ENCODE data around the gene UBE2E2.

UBE2E2 gene

GRCh38 chr3:23537101-23537551, 334.0 kb downstream of the UBE2E2 start:
- H3K27me3 ChIP-seq (ENCODE audit: control insufficient read depth, insufficient read depth, low read length) = no peaks in the 10 kb centered on the region
- no peak overlapping the region for H3K27ac ChIP-seq (ENCODE audit: low read depth, low read length)
- no peaks in the 10 kb centered on the region for H3K4me1 ChIP-seq (ENCODE audit: control insufficient read depth, insufficient read depth, low read length)
- no peaks in the 10 kb centered on the region for H3K36me3 ChIP-seq (ENCODE audit: control insufficient read depth, insufficient read depth, low read length)
- no peak overlapping the region for H3K4me3 ChIP-seq (ENCODE audit: low read length)
- no peak overlapping the region for H3K9ac ChIP-seq (ENCODE audit: low read length)

DNA sequence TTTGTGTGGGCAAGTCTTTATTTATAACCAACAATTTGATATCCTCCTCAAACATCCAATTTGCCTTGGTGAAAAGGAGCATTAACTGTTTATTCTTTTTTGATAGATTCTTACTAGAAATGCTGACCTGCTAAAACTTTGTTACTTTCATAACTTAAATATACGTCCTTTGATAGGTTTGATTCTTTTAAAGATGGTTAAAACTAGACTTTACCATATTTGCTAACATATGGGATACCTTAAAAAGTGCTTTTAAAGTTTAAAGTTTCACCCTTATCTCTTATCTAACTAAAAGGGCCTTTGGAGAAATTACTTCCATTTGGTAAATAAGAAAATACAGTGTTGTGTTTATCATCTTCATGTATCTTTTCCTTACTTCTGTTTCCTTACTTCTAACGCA, 336.1 kb downstream of the UBE2E2 start:
- Histone ChIP-seq H3K9ac (ENCODE audit: low read length) (no peak overlapping the region), H3K27ac (ENCODE audit: low read depth, low read length) (no peak overlapping the region), H3K36me3 (ENCODE audit: control insufficient read depth, insufficient read depth, low read length) (no peaks in the 10 kb centered on the region), H3K4me3 (ENCODE audit: low read length) (no peak overlapping the region), H3K4me1 (ENCODE audit: control insufficient read depth, insufficient read depth, low read length) (no peaks in the 10 kb centered on the region), H3K27me3 (ENCODE audit: control insufficient read depth, insufficient read depth, low read length) (no peaks in the 10 kb centered on the region)

- no peak overlapping the region for H3K4me3 ChIP-seq (ENCODE audit: low read length)
- H3K9ac ChIP-seq (ENCODE audit: low read length) = no peak overlapping the region
- no peaks in the 10 kb centered on the region for H3K4me1 ChIP-seq (ENCODE audit: control insufficient read depth, insufficient read depth, low read length)
- no peaks in the 10 kb centered on the region for H3K27me3 ChIP-seq (ENCODE audit: control insufficient read depth, insufficient read depth, low read length)
- H3K27ac ChIP-seq (ENCODE audit: low read depth, low read length) = no peak overlapping the region
- H3K36me3 ChIP-seq (ENCODE audit: control insufficient read depth, insufficient read depth, low read length) = no peaks in the 10 kb centered on the region
These were observed 337.5 kb downstream of the UBE2E2 start for GRCh38 chr3:23540600-23540999.

DNA sequence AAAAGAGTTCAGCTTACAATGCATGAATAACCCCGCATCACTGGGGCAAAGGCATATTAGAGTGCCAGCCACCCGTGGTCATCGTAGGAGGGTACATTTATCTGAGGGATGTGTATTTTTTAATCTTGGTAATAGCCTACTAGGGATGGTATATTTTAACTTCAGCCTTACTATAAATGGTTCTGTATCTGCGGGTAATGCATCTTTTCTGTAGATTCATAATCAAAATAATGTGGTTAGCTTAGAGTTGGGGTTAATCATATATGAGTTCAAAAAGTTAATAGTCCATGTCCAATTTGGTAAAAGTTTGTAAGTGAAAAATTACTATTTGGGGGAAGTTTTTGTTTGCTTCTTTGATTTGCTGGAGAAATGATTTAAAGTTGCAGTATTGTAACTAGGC, 339.0 kb downstream of the UBE2E2 start:
- no peak overlapping the region for H3K27ac ChIP-seq (ENCODE audit: low read depth, low read length)
- H3K27me3 ChIP-seq (ENCODE audit: control insufficient read depth, insufficient read depth, low read length) = no peaks in the 10 kb centered on the region
- no peak overlapping the region for H3K4me3 ChIP-seq (ENCODE audit: low read length)
- no peak overlapping the region for H3K9ac ChIP-seq (ENCODE audit: low read length)
- H3K36me3 ChIP-seq (ENCODE audit: control insufficient read depth, insufficient read depth, low read length) = no peaks in the 10 kb centered on the region
- no peaks in the 10 kb centered on the region for H3K4me1 ChIP-seq (ENCODE audit: control insufficient read depth, insufficient read depth, low read length)

- H3K4me3 ChIP-seq (ENCODE audit: low read length) = no peak overlapping the region
- H3K9ac ChIP-seq (ENCODE audit: low read length) = no peak overlapping the region
- H3K27ac ChIP-seq (ENCODE audit: low read depth, low read length) = no peak overlapping the region
- H3K36me3 ChIP-seq (ENCODE audit: control insufficient read depth, insufficient read depth, low read length) = no peaks in the 10 kb centered on the region
- H3K4me1 ChIP-seq (ENCODE audit: control insufficient read depth, insufficient read depth, low read length) = no peaks in the 10 kb centered on the region
- no peaks in the 10 kb centered on the region for H3K27me3 ChIP-seq (ENCODE audit: control insufficient read depth, insufficient read depth, low read length)
These were observed 343.1 kb downstream of the UBE2E2 start for GRCh38 chr3:23546181-23546580.

DNA sequence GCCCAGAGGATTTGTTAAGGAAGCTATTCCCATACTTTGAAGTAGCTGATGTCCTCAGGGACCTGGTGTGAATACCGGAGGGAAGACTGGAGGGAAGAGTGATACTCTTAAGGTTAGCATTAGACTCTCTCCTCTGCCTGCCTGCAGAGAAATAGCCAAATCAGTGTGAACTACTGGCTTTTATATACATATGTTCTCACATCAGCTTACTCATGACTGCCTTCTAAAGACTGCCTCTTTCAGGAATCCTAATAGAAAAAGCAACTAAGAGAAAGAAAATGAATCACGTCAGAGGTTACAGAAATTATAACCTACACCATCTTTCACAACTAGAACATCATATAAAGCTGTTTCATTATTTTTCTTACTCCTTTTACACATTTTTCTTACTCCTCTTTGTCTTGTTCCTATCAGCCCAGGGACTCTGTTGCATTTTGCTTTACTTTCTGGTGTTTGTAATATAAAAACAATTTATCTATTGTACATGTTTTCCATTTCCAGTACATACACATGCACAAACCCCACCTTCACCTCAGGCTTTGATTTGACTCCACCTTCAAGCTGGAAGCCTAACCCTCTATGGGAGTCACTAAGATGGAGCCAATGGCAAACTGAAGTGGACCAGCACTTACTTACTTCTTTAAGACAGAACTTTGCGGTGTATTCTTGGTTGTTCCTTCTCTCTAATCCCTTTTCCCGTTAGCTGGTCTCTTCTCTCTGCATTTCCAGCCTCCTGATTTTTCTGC, 345.0 kb downstream of the UBE2E2 start:
- Histone ChIP-seq H3K9ac (ENCODE audit: low read length) (no peak overlapping the region), H3K4me3 (ENCODE audit: low read length) (no peak overlapping the region), H3K27me3 (ENCODE audit: control insufficient read depth, insufficient read depth, low read length) (no peaks in the 10 kb centered on the region), H3K4me1 (ENCODE audit: control insufficient read depth, insufficient read depth, low read length) (no peaks in the 10 kb centered on the region), H3K36me3 (ENCODE audit: control insufficient read depth, insufficient read depth, low read length) (no peaks in the 10 kb centered on the region), H3K27ac (ENCODE audit: low read depth, low read length) (no peak overlapping the region)

DNA sequence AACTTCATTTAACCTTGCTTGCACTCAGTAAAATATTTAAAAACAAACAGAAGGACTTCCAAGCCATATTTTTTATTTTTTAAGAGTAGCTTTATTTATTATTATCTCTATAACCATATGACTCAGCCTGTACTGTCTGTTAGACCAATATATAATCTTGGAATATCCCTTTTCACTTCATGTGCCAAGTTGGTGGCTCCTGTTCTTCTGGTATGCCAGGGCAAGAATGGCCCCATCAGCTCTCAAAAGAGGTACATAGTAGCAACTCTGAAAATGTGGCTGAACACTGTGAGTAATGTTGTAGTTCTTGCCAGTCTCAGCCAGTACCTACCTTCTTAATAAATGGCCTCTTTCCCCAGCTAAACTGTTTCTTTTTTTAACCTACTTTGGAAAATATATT, 345.6 kb downstream of the UBE2E2 start:
- Histone ChIP-seq H3K36me3 (ENCODE audit: control insufficient read depth, insufficient read depth, low read length) (no peaks in the 10 kb centered on the region), H3K27ac (ENCODE audit: low read depth, low read length) (no peak overlapping the region), H3K9ac (ENCODE audit: low read length) (no peak overlapping the region)

DNA sequence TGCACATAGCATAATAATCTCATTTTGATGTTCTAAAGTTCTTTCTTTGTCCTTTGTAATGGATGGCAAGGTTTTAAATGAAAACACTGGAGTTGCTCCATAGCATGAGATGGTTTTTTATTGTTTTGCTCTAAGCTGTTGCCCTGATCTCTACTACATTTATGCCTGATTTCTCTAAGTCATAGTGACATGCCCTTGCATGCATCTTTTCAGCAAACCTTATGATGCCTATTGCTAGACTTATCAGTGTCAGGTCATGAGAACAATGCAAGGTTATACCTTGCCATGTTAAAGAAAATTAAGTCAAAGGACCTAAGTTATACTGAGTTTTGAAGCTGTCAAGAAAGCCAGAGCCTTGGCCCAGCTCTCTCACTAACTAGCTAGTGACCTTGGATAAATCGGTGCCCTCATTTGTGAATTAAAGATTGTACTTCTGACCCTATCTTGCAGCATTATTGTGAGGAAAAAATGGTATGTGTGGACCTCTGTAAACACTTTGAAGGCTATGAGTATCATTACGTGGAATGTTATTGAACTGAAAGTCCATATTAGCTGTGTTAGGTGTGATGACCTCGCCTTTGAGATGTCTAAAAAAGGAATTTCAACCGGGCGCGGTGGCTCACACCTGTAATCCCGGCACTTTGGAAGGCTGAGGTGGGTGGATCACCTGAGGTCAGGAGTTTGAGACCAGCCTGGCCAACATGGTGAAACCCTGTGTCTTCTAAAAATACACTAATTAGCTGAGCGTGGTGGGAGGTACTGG, 346.2 kb downstream of the UBE2E2 start:
- Histone ChIP-seq H3K9ac (ENCODE audit: low read length) (no peak overlapping the region), H3K27me3 (ENCODE audit: control insufficient read depth, insufficient read depth, low read length) (no peaks in the 10 kb centered on the region), H3K4me1 (ENCODE audit: control insufficient read depth, insufficient read depth, low read length) (no peaks in the 10 kb centered on the region), H3K27ac (ENCODE audit: low read depth, low read length) (no peak overlapping the region), H3K4me3 (ENCODE audit: low read length) (no peak overlapping the region), H3K36me3 (ENCODE audit: control insufficient read depth, insufficient read depth, low read length) (no peaks in the 10 kb centered on the region)

More for the DNA sequence above, 345.6 kb downstream of the UBE2E2 start:
- Histone ChIP-seq H3K4me3 (ENCODE audit: low read length) (no peak overlapping the region), H3K4me1 (ENCODE audit: control insufficient read depth, insufficient read depth, low read length) (no peaks in the 10 kb centered on the region), H3K27me3 (ENCODE audit: control insufficient read depth, insufficient read depth, low read length) (no peaks in the 10 kb centered on the region)

DNA sequence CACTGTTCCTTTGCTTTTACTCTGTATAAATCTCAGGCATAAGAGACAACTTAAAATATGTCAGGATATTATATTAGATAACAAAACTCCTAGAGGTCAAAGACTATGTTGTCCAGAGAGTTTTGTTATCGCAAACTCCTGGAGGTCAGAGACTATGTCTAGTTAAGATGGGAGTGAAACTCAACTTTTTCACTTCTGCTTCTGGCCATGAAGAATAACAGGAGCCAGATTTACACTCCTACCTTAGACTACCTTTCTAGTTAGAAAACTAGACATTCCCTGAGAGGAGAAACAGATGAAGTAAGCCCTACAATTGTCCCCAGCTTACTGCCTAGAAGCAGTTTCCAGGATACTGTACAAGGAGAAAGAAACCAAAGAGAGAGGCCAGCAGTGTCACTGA, 347.3 kb downstream of the UBE2E2 start:
- Histone ChIP-seq H3K4me1 (ENCODE audit: control insufficient read depth, insufficient read depth, low read length) (no peaks in the 10 kb centered on the region), H3K27ac (ENCODE audit: low read depth, low read length) (no peak overlapping the region), H3K36me3 (ENCODE audit: control insufficient read depth, insufficient read depth, low read length) (no peaks in the 10 kb centered on the region), H3K4me3 (ENCODE audit: low read length) (no peak overlapping the region), H3K9ac (ENCODE audit: low read length) (no peak overlapping the region), H3K27me3 (ENCODE audit: control insufficient read depth, insufficient read depth, low read length) (no peaks in the 10 kb centered on the region)

GRCh38 chr3:23552506-23552905, 349.4 kb downstream of the UBE2E2 start:
- Histone ChIP-seq H3K27me3 (ENCODE audit: control insufficient read depth, insufficient read depth, low read length) (no peaks in the 10 kb centered on the region), H3K9ac (ENCODE audit: low read length) (no peak overlapping the region), H3K4me3 (ENCODE audit: low read length) (no peak overlapping the region), H3K27ac (ENCODE audit: low read depth, low read length) (no peak overlapping the region), H3K4me1 (ENCODE audit: control insufficient read depth, insufficient read depth, low read length) (no peaks in the 10 kb centered on the region), H3K36me3 (ENCODE audit: control insufficient read depth, insufficient read depth, low read length) (no peaks in the 10 kb centered on the region)

GRCh38 chr3:23553353-23553752, 350.2 kb downstream of the UBE2E2 start:
- H3K9ac ChIP-seq (ENCODE audit: low read length) = no peak overlapping the region

GRCh38 chr3:23565041-23565775, 362.1 kb downstream of the UBE2E2 start:
- no peaks in the 10 kb centered on the region for H3K27me3 ChIP-seq (ENCODE audit: control insufficient read depth, insufficient read depth, low read length)
- H3K27ac ChIP-seq (ENCODE audit: low read depth, low read length) = no peak overlapping the region
- H3K4me1 ChIP-seq (ENCODE audit: control insufficient read depth, insufficient read depth, low read length) = no peaks in the 10 kb centered on the region
- no peak overlapping the region for H3K4me3 ChIP-seq (ENCODE audit: low read length)
- no peak overlapping the region for H3K9ac ChIP-seq (ENCODE audit: low read length)
- no peaks in the 10 kb centered on the region for H3K36me3 ChIP-seq (ENCODE audit: control insufficient read depth, insufficient read depth, low read length)

More at GRCh38 chr3:23553353-23553752, 350.2 kb downstream of the UBE2E2 start:
- Histone ChIP-seq H3K27me3 (ENCODE audit: control insufficient read depth, insufficient read depth, low read length) (no peaks in the 10 kb centered on the region), H3K27ac (ENCODE audit: low read depth, low read length) (no peak overlapping the region), H3K4me3 (ENCODE audit: low read length) (no peak overlapping the region), H3K4me1 (ENCODE audit: control insufficient read depth, insufficient read depth, low read length) (no peaks in the 10 kb centered on the region), H3K36me3 (ENCODE audit: control insufficient read depth, insufficient read depth, low read length) (no peaks in the 10 kb centered on the region)

Measured in rectal smooth muscle tissue (tissue), 1 donor.